Lung (tissue), 12 donors: ENCODE results near the gene GABRB1. TPM values are rescaled to one million over a fixed set of nuclear protein-coding genes. Genes with fewer than 3 reads are reported as not detected.

Experiments used
- ATAC-seq: fragments of 200-7000 bp; cut with Tn5 transposase; one replicate; pipeline ENCODE4 v1.9.1; 2020; ENCODE audit warnings: moderate number of reproducible peaks; ENCODE audit not compliant: insufficient read depth, low FRiP score
- DNase-seq, 3 donors: peaks; one replicate each; pipeline ENCODE4 v3.0.0-alpha.2; 2013 to 2017
- H3K27ac ChIP-seq, 2 donors: one replicate each; pipeline ENCODE4 v1.5.1; 2013; ENCODE audit warnings: mild to moderate bottlenecking in 2 of 2, moderate library complexity in 2 of 2, control low read depth in 1 of 2, inconsistent platforms in 1 of 2, low read depth in 1 of 2, low read length in 1 of 2
- H3K27me3 ChIP-seq, 3 donors: one replicate each; pipeline ENCODE4 v1.5.1; 2013; ENCODE audit warnings: low read length in 2 of 3; ENCODE audit not compliant: control insufficient read depth in 3 of 3, insufficient read depth in 3 of 3
- H3K36me3 ChIP-seq, 4 donors: one replicate each; pipeline ENCODE4 v1.5.1; 2013; ENCODE audit warnings: low read length in 4 of 4, mild to moderate bottlenecking in 1 of 4, moderate library complexity in 1 of 4; ENCODE audit not compliant: control insufficient read depth in 4 of 4, insufficient read depth in 4 of 4
- H3K4me1 ChIP-seq, 5 donors: one replicate each; pipeline ENCODE4 v1.5.1; 2013; ENCODE audit warnings: low read length in 5 of 5, mild to moderate bottlenecking in 2 of 5, moderate library complexity in 1 of 5; ENCODE audit not compliant: control insufficient read depth in 5 of 5, insufficient read depth in 5 of 5
- H3K4me3 ChIP-seq: one replicate; pipeline ENCODE4 v1.5.1; 2013; ENCODE audit warnings: mild to moderate bottlenecking, control low read depth, moderate library complexity
- H3K9ac ChIP-seq, 2 donors: one replicate each; pipeline ENCODE4 v1.5.1; 2013; ENCODE audit warnings: low read length in 2 of 2, control low read depth in 1 of 2; ENCODE audit not compliant: insufficient read depth in 1 of 2
- H3K9me3 ChIP-seq, 4 donors: one replicate each; pipeline ENCODE4 v1.5.1; 2013; ENCODE audit warnings: low read length in 3 of 4, mild to moderate bottlenecking in 1 of 4, moderate library complexity in 1 of 4; ENCODE audit not compliant: control insufficient read depth in 4 of 4, insufficient read depth in 3 of 4
- WGBS, 2 donors: extraction: QIAGEN DNeasy Blood & Tissue Kit; methylation state at CpG; one replicate each; pipeline ENCODE4 v1.1.7; 2013; 5-methylcytosine and 5-hydroxymethylcytosine counted together
- polyA plus RNA-seq, 2 donors: library from polyadenylated mRNA; stranded (reverse); fragments of 200-250 nt; gene quantifications; one replicate each; pipeline ENCODE4 v1.2.1, GENCODE V29; 2013
- total RNA-seq, 2 donors: library from RNA; depleted of rRNA in 1 of 2; stranded (reverse); fragments of >200 nt in 1 of 2; gene quantifications; one replicate each; pipeline ENCODE4 v1.2.1, GENCODE V29; 2014 to 2021
- TF ChIP-seq, protein P1 (sequence below): IDR thresholded peaks from 2 replicates; pipeline ENCODE4 v1.5.1; 2012; ENCODE audit warnings: mild to moderate bottlenecking; ENCODE audit errors: control extremely low read depth, extremely low read depth
- donor health status: control.
- donor health status: control.
- donor health status: Bipolar disorder and iron deficiency.
- donor health status: healthy.
- donor health status: DM: yes; HTN: yes; CAD: no.

The GABRB1 gene
- total and polyA plus RNA-seq, 4 donors = 0.34 TPM; not detected in 3

DNA sequence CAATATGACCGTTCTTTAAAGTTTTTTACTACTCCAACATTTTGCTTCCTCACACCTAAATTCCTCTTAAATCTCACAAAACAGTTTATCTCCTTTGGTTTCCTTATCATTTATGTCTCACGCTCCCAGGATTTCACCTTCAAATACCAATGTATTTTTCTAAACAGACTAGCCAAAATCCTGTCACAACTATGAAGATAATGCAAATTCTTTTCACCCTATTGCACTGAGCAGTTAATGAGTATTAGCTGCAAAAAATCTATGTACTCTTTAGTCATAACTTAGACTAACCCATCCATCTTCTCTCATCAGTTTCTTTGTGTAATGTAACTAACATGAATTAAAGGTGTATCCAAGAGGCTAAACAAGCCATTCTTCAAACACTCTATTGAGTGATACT is 280.8 kb downstream of the GABRB1 start:
- ATAC-seq (no peak), DNase-seq (no peak)
- no peaks in the 10 kb centered on the region for H3K36me3 ChIP-seq
- no peaks in the 10 kb centered on the region for H3K4me1 ChIP-seq
- WGBS, 2 donors = 80 to 86% methylated on average over 2 of the region's 2 CpGs
- H3K9ac ChIP-seq = no peak overlapping the region
- no peaks in the 10 kb centered on the region for H3K27me3 ChIP-seq
- no peak overlapping the region for H3K4me3 ChIP-seq
- no peak overlapping the region for H3K27ac ChIP-seq
- TF ChIP-seq, protein P1, sequence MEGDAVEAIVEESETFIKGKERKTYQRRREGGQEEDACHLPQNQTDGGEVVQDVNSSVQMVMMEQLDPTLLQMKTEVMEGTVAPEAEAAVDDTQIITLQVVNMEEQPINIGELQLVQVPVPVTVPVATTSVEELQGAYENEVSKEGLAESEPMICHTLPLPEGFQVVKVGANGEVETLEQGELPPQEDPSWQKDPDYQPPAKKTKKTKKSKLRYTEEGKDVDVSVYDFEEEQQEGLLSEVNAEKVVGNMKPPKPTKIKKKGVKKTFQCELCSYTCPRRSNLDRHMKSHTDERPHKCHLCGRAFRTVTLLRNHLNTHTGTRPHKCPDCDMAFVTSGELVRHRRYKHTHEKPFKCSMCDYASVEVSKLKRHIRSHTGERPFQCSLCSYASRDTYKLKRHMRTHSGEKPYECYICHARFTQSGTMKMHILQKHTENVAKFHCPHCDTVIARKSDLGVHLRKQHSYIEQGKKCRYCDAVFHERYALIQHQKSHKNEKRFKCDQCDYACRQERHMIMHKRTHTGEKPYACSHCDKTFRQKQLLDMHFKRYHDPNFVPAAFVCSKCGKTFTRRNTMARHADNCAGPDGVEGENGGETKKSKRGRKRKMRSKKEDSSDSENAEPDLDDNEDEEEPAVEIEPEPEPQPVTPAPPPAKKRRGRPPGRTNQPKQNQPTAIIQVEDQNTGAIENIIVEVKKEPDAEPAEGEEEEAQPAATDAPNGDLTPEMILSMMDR = no peak
- no peaks in the 10 kb centered on the region for H3K9me3 ChIP-seq

DNA sequence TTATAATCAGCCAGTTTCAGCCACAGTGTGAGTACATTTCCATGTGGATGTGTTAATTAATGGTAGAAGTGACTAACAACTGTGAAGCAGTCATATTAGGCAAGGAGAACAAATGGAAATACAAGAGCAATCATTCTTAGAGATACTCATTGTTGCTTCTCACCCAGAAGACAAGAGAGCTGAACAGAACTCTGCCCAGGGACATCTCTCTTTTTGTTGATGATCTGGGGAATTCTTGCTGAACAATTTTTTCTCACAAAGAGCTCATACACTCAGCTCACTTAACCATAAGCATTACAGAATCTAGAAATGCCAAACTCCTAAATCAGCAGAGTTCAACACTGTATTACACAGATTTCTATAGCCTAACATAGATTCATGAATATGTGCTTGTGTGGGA is 282.0 kb downstream of the GABRB1 start:
- TF ChIP-seq, protein P1 = no peak
- H3K9me3 ChIP-seq = no peaks in the 10 kb centered on the region
- H3K27ac ChIP-seq = no peak overlapping the region
- H3K9ac ChIP-seq = no peak overlapping the region
- no peaks in the 10 kb centered on the region for H3K36me3 ChIP-seq
- no peaks in the 10 kb centered on the region for H3K4me1 ChIP-seq
- no peak for DNase-seq
- ATAC-seq = no peak
- no peak overlapping the region for H3K4me3 ChIP-seq
- H3K27me3 ChIP-seq = no peaks in the 10 kb centered on the region

DNA sequence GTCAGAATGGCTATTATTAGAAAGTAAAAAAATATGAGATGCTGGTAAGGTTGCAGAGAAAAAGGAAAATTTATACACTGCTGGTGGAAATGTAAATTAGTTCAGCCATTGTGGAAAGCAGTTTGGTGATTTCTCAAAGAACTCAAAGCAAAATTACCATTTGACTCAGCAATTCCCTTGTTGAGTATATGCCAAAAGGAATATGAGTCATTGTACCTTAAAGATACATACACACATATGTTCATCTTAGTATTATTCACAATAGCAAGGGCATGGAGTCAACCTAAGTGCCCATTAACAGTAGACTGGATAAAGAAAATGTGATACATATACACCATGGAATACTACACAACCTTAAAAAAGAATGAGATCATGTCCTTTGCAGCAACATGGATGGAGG is 284.0 kb downstream of the GABRB1 start:
- TF ChIP-seq, protein P1 = no peak
- Histone ChIP-seq H3K4me3 (no peak overlapping the region), H3K36me3 (no peaks in the 10 kb centered on the region), H3K9ac (no peak overlapping the region), H3K4me1 (no peaks in the 10 kb centered on the region), H3K9me3 (no peaks in the 10 kb centered on the region), H3K27ac (no peak overlapping the region), H3K27me3 (no peaks in the 10 kb centered on the region)
- DNase-seq = no peak
- no peak for ATAC-seq

DNA sequence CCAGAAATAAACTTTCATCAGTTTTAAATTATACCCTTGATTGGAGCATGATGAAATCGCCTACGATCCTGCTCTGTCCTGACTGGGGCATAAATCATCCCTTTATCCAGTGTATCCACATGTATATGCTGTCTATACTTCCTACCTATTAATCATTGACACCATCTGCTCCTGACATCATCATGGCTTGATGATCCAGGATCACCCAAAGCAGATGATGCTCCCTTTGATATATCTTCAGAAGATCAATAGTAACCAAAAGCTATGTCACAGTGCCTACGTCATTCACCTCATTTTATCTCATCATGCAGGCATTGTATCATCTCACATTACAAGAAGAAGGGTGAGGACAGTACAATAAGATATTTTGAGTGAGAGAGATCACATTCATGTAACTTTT is 294.7 kb downstream of the GABRB1 start:
- no peak for DNase-seq
- TF ChIP-seq, protein P1 = no peak
- Histone ChIP-seq H3K9me3 (no peaks in the 10 kb centered on the region), H3K36me3 (no peaks in the 10 kb centered on the region), H3K27ac (no peak overlapping the region), H3K27me3 (no peaks in the 10 kb centered on the region), H3K4me3 (no peak overlapping the region), H3K4me1 (no peaks in the 10 kb centered on the region), H3K9ac (no peak overlapping the region)
- WGBS, 2 donors = 82 to 96% methylated on average over 3 of the region's 3 CpGs
- no peak for ATAC-seq
